CD14-positive monocyte (primary cell): ENCODE data around the gene RNF20. TPM values are rescaled to one million over a fixed set of nuclear protein-coding genes. Genes with fewer than 3 reads are reported as not detected.
A peak's percentile ranks its signal among the peaks of the same experiment; 100 is the strongest.
"Not testable (repeated sequence)": the region's sequence is repeated elsewhere in the genome, so short reads cannot be mapped to it uniquely, and the experiment has no call there.

ENCODE experiments used
- DNase-seq, 3 donors: peaks; one replicate each; pipeline ENCODE4 v3.0.0-alpha.2; 2011 to 2022
- H2AFZ ChIP-seq: 2 replicates; pipeline ENCODE4 v1.6.0; 2012; ENCODE audit warnings: mild to moderate bottlenecking, low read depth, low read length, inconsistent platforms; ENCODE audit not compliant: insufficient read depth, poor library complexity, severe bottlenecking
- H3K27ac ChIP-seq, 2 donors: 1 replicate in 1 of 2; 2 replicates in 1 of 2; pipeline ENCODE4 v1.5.1; 2012 to 2013; ENCODE audit warnings: low read length in 2 of 2, control low read depth in 1 of 2, inconsistent platforms in 1 of 2, low read depth in 1 of 2, mild to moderate bottlenecking in 1 of 2
- H3K27me3 ChIP-seq, 2 donors: one replicate each; pipeline versions ENCODE4 v1.6.0 to v1.6.1; 2011 to 2013; ENCODE audit warnings: low read length in 2 of 2; ENCODE audit not compliant: control insufficient read depth in 2 of 2, insufficient read depth in 2 of 2
- H3K36me3 ChIP-seq, 2 donors: replicated peaks in 1 of 2; 1 replicate in 1 of 2; 2 replicates in 1 of 2; pipeline versions ENCODE4 v1.5.1 to v1.6.1; 2012 to 2013; ENCODE audit warnings: low read length in 2 of 2, control low read depth in 1 of 2, inconsistent platforms in 1 of 2, mild to moderate bottlenecking in 1 of 2; ENCODE audit not compliant: insufficient read depth in 2 of 2, control insufficient read depth in 1 of 2
- H3K4me1 ChIP-seq, 2 donors: 1 replicate in 1 of 2; 2 replicates in 1 of 2; pipeline versions ENCODE4 v1.5.1 to v1.6.1; 2012 to 2013; ENCODE audit warnings: low read length in 2 of 2, control low read depth in 1 of 2, inconsistent platforms in 1 of 2, mild to moderate bottlenecking in 1 of 2, moderate library complexity in 1 of 2; ENCODE audit not compliant: insufficient read depth in 2 of 2, control insufficient read depth in 1 of 2
- H3K4me2 ChIP-seq: replicated peaks from 2 replicates; pipeline ENCODE3; 2012; ENCODE audit warnings: low read length, moderate library complexity, mild to moderate bottlenecking; ENCODE audit not compliant: poor library complexity, severe bottlenecking; ENCODE audit errors: extremely low read depth
- H3K4me3 ChIP-seq, 3 experiments: fragments of 200-600 bp in 1 of 3; sonication (generic) in 1 of 3; replicated peaks in 1 of 3; 1 replicate in 2 of 3; 2 replicates in 1 of 3; pipeline ENCODE4 v1.5.1; 2011 to 2013; ENCODE audit warnings: low read length in 3 of 3, mild to moderate bottlenecking in 3 of 3, control low read depth in 2 of 3, low read depth in 2 of 3, inconsistent platforms in 1 of 3, moderate library complexity in 1 of 3
- H3K79me2 ChIP-seq: 2 replicates; pipeline ENCODE4 v1.6.0; 2012; ENCODE audit warnings: mild to moderate bottlenecking, control low read depth, inconsistent platforms, low read length, moderate library complexity; ENCODE audit not compliant: insufficient read depth
- H3K9ac ChIP-seq: 2 replicates; pipeline ENCODE4 v1.6.0; 2017; ENCODE audit warnings: low read length, mild to moderate bottlenecking; ENCODE audit not compliant: insufficient read depth, poor library complexity, severe bottlenecking
- H3K9me3 ChIP-seq, 2 donors: replicated peaks in 1 of 2; 1 replicate in 1 of 2; 2 replicates in 1 of 2; pipeline versions ENCODE4 v1.5.1 to v1.6.1; 2012 to 2013; ENCODE audit warnings: low read length in 2 of 2, control low read depth in 1 of 2; ENCODE audit not compliant: control insufficient read depth in 1 of 2, insufficient read depth in 1 of 2
- H4K20me1 ChIP-seq: 2 replicates; pipeline ENCODE4 v1.6.0; 2012; ENCODE audit warnings: mild to moderate bottlenecking, low read length, control low read depth, moderate library complexity; ENCODE audit not compliant: insufficient read depth
- H3K27ac Mint-ChIP-seq, 7 donors: one replicate each; pipeline ENCODE4 v1.8.0; 2020; ENCODE audit warnings: mild to moderate bottlenecking in 7 of 7, mixed read lengths in 7 of 7, moderate library complexity in 6 of 7, inconsistent platforms in 2 of 7
- H3K27me3 Mint-ChIP-seq, 3 donors: one replicate each; pipeline ENCODE4 v1.8.0; 2021 to 2022; ENCODE audit warnings: low read depth in 3 of 3, mild to moderate bottlenecking in 3 of 3, mixed read lengths in 3 of 3, moderate library complexity in 3 of 3, inconsistent platforms in 1 of 3
- H3K36me3 Mint-ChIP-seq, 2 donors: one replicate each; pipeline ENCODE4 v1.8.0; 2020; ENCODE audit warnings: mixed read lengths in 2 of 2, inconsistent platforms in 1 of 2, mild to moderate bottlenecking in 1 of 2
- H3K4me1 Mint-ChIP-seq: one replicate; pipeline ENCODE4 v1.8.0; 2020; ENCODE audit warnings: mild to moderate bottlenecking, mixed read lengths
- H3K4me3 Mint-ChIP-seq, 2 donors: one replicate each; pipeline ENCODE4 v1.8.0; 2020; ENCODE audit warnings: mild to moderate bottlenecking in 2 of 2, mixed read lengths in 2 of 2, moderate library complexity in 1 of 2
- H3K9me3 Mint-ChIP-seq, 7 donors: one replicate each; pipeline ENCODE4 v1.8.0; 2020 to 2022; ENCODE audit warnings: mixed read lengths in 7 of 7, mild to moderate bottlenecking in 6 of 7, moderate library complexity in 6 of 7, inconsistent platforms in 2 of 7
- WGBS: methylation state at CpG from one replicate; pipeline ENCODE4 v1.1.5; 2013; ENCODE audit warnings: missing lambda C conversion rate; ENCODE audit not compliant: insufficient coverage; 5-methylcytosine and 5-hydroxymethylcytosine counted together
- intact Hi-C, 2 donors: fragments of 100-400 bp; cut with micrococcal nuclease; formaldehyde crosslinking; loops; one replicate each; pipeline versions ENCODE4 v1.15.0 to v1.15.1; 2023
- polyA plus RNA-seq, 3 donors: library from polyadenylated mRNA; depleted of rRNA in 1 of 3; unstranded in 2 of 3; stranded (reverse) in 1 of 3; fragments of 300-500 nt in 2 of 3; fragments of >200 nt in 1 of 3; fragmentation: Illumina TruSeq in 2 of 3; gene quantifications; 1 replicate in 2 of 3; 2 replicates in 1 of 3; pipeline ENCODE4 v1.2.3, GENCODE V29; 2012 to 2021
- TF ChIP-seq, protein P1 (sequence below): fragments of 200-600 bp; IDR thresholded peaks from one replicate; pipeline ENCODE4 v1.8.0; 2022; ENCODE audit warnings: antibody characterized with exemption, mild to moderate bottlenecking

RNF20 gene
- polyA plus RNA-seq, 3 donors = 7.2 to 35.2 (median 22.3) TPM

- no peak for DNase-seq
- H3K27me3 Mint-ChIP-seq = peaks cover 0 to 3% (median 2%) of the 10 kb centered on the region in 3 donors
- H3K9ac ChIP-seq = no peak overlapping the region
- peaks cover 20 to 32% of the 10 kb centered on the region in 2 donors for H3K4me1 ChIP-seq
- H3K36me3 ChIP-seq = no peaks in the 10 kb centered on the region
- H3K27ac Mint-ChIP-seq = peak overlapping the region in 2 of 7 donors; percentile 15 to 38
- H3K27me3 ChIP-seq = peaks cover 0 to 3% of the 10 kb centered on the region in 2 donors
- no peaks in the 10 kb centered on the region for H4K20me1 ChIP-seq
- no peak overlapping the region for H2AFZ ChIP-seq
- H3K9me3 ChIP-seq = no peaks in the 10 kb centered on the region
- H3K4me3 ChIP-seq = no peak overlapping the region
- no peaks in the 10 kb centered on the region for H3K79me2 ChIP-seq
- no peak overlapping the region for H3K27ac ChIP-seq
- intact Hi-C loops = no loop called here
- no peak overlapping the region for H3K4me2 ChIP-seq
- TF ChIP-seq, protein P1, sequence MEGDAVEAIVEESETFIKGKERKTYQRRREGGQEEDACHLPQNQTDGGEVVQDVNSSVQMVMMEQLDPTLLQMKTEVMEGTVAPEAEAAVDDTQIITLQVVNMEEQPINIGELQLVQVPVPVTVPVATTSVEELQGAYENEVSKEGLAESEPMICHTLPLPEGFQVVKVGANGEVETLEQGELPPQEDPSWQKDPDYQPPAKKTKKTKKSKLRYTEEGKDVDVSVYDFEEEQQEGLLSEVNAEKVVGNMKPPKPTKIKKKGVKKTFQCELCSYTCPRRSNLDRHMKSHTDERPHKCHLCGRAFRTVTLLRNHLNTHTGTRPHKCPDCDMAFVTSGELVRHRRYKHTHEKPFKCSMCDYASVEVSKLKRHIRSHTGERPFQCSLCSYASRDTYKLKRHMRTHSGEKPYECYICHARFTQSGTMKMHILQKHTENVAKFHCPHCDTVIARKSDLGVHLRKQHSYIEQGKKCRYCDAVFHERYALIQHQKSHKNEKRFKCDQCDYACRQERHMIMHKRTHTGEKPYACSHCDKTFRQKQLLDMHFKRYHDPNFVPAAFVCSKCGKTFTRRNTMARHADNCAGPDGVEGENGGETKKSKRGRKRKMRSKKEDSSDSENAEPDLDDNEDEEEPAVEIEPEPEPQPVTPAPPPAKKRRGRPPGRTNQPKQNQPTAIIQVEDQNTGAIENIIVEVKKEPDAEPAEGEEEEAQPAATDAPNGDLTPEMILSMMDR = no peak
- H3K9me3 Mint-ChIP-seq = peaks cover 0 to 9% (median 0%) of the 10 kb centered on the region in 7 donors
- peaks cover 5 to 7% of the 10 kb centered on the region in 2 donors for H3K36me3 Mint-ChIP-seq
- H3K4me3 Mint-ChIP-seq = no peak overlapping the region
- no CpG with 5 or more reads among the region's 4 CpGs for WGBS
- H3K4me1 Mint-ChIP-seq = peaks cover 28% of the 10 kb centered on the region
These were observed 53.8 kb downstream of the RNF20 start for GRCh38 chr9:101587332-101588043.

GRCh38 chr9:101590074-101590473, 56.4 kb downstream of the RNF20 start:
- H3K4me3 Mint-ChIP-seq, H2AFZ ChIP-seq, H3K4me3 ChIP-seq, H3K27me3 ChIP-seq, H4K20me1 ChIP-seq, H3K79me2 ChIP-seq, H3K9me3 ChIP-seq, intact Hi-C loops, H3K9me3 Mint-ChIP-seq, H3K27ac Mint-ChIP-seq, H3K27ac ChIP-seq, H3K36me3 Mint-ChIP-seq, H3K4me2 ChIP-seq, DNase-seq, H3K36me3 ChIP-seq, H3K27me3 Mint-ChIP-seq, H3K9ac ChIP-seq: not testable (repeated sequence)
- peaks cover 15 to 26% of the 10 kb centered on the region in 2 donors for H3K4me1 ChIP-seq
- H3K4me1 Mint-ChIP-seq = peaks cover 21% of the 10 kb centered on the region
- 100% methylated on average over 1 of the region's 6 CpGs for WGBS
